Measurements from ENCODE around the gene DPH3. TPM values are rescaled to one million over a fixed set of nuclear protein-coding genes. Genes with fewer than 3 reads are reported as not detected.

Gene DPH3
- total RNA-seq, 2 experiments from 2014 or later = 10.5 to 12.8 TPM

GRCh38 chr3:16308727-16309126 is 44.0 kb upstream of the DPH3 start:
- ChIA-PET POLR2A (interaction anchor here (1.0 to 11.0 kb wide), 5 partner anchors 8 to 67 kb away, joined by 3 to 268 read pairs (median 36); no protein-coding TSS in a partner anchor), CTCF (interaction anchor here (0.8 to 7.0 kb wide), 3 partner anchors 11 to 18 kb away, joined by 3 to 32 read pairs (median 15); no protein-coding TSS in a partner anchor)
- H3K9me3 ChIP-seq (ENCODE audit: control insufficient read depth in 1 of 2, insufficient read depth in 1 of 2, low read length in 2 of 2) = no peaks in the 10 kb centered on the region
- H3K4me3 Mint-ChIP-seq = peak overlapping the region; percentile 38
- no peak for TF ChIP-seq CTCF (IDR thresholded peaks at IDR 0.05)
- no peak overlapping the region for H3K4me3 ChIP-seq (ENCODE audit: low read length)
- ATAC-seq (ENCODE audit: poor library complexity) (no peak), DNase-seq (no peak)
- peak overlapping the region; percentile 94 for H3K27ac Mint-ChIP-seq
- peaks cover 92% of the 10 kb centered on the region for H3K4me1 Mint-ChIP-seq (ENCODE audit: low read depth)
- H3K27me3 ChIP-seq (ENCODE audit: control insufficient read depth in 1 of 2, insufficient read depth in 2 of 2, low read length in 2 of 2) = no peaks in the 10 kb centered on the region
- H3K27me3 Mint-ChIP-seq = no peaks in the 10 kb centered on the region
- intact Hi-C loops (cut with DNase I, micrococcal nuclease) = loop anchor here in 1 of 2 experiments (1.0 to 2.0 kb wide), 2 partner anchors 7 to 18 kb away; no protein-coding TSS in a partner anchor
- H3K4me1 ChIP-seq (ENCODE audit: insufficient read depth, low read length) = peaks cover 76% of the 10 kb centered on the region
- no peaks in the 10 kb centered on the region for H3K9me3 Mint-ChIP-seq
- H3K36me3 Mint-ChIP-seq (ENCODE audit: low read depth) = peaks cover 92% of the 10 kb centered on the region
- no peak overlapping the region for H3K27ac ChIP-seq (ENCODE audit: low read depth in 1 of 2, low read length in 2 of 2)
- peaks cover 70% of the 10 kb centered on the region for H3K36me3 ChIP-seq (ENCODE audit: insufficient read depth, low read length)

- Histone ChIP-seq H3K4me1 (ENCODE audit: insufficient read depth, low read length) (peaks cover 73% of the 10 kb centered on the region), H3K36me3 (ENCODE audit: insufficient read depth, low read length) (peaks cover 70% of the 10 kb centered on the region), H3K27ac (ENCODE audit: low read depth in 1 of 2, low read length in 2 of 2) (no peak overlapping the region), H3K9me3 (ENCODE audit: control insufficient read depth in 1 of 2, insufficient read depth in 1 of 2, low read length in 2 of 2) (no peaks in the 10 kb centered on the region), H3K4me3 (ENCODE audit: low read length) (no peak overlapping the region), H3K27me3 (ENCODE audit: control insufficient read depth in 1 of 2, insufficient read depth in 2 of 2, low read length in 2 of 2) (no peaks in the 10 kb centered on the region)
- DNase-seq = peak in 1 of 14 experiments; percentile 40
- intact Hi-C loops (cut with DNase I, micrococcal nuclease) = loop anchor here in 1 of 2 experiments (2.0 kb wide), 1 partner anchor 17 kb away; no protein-coding TSS in a partner anchor
- peaks cover 90% of the 10 kb centered on the region for H3K4me1 Mint-ChIP-seq (ENCODE audit: low read depth)
- ChIA-PET CTCF (interaction anchor here (0.5 to 7.0 kb wide), 6 partner anchors 12 to 40 kb away, joined by 3 to 32 read pairs (median 4); no protein-coding TSS in a partner anchor), POLR2A (interaction anchor here (1.0 to 11.0 kb wide), 5 partner anchors 8 to 67 kb away, joined by 3 to 268 read pairs (median 36); no protein-coding TSS in a partner anchor)
- no peaks in the 10 kb centered on the region for H3K27me3 Mint-ChIP-seq
- no peaks in the 10 kb centered on the region for H3K9me3 Mint-ChIP-seq
- ATAC-seq (ENCODE audit: poor library complexity) = no peak
- H3K4me3 Mint-ChIP-seq = peak overlapping the region; percentile 62
- no peak for TF ChIP-seq CTCF (IDR thresholded peaks at IDR 0.05)
- peaks cover 91% of the 10 kb centered on the region for H3K36me3 Mint-ChIP-seq (ENCODE audit: low read depth)
- peak overlapping the region; percentile 94 for H3K27ac Mint-ChIP-seq
These were observed 43.2 kb upstream of the DPH3 start for GRCh38 chr3:16307832-16308531.

GRCh38 chr3:16305111-16305541 is 40.4 kb upstream of the DPH3 start:
- DNase-seq = peak in 7 of 14 experiments; percentile 37 to 83 (median 55)
- no peaks in the 10 kb centered on the region for H3K9me3 Mint-ChIP-seq
- peak overlapping the region; percentile 56 to 78 for H3K27ac ChIP-seq (ENCODE audit: low read depth in 1 of 2, low read length in 2 of 2)
- peaks cover 96% of the 10 kb centered on the region for H3K36me3 Mint-ChIP-seq (ENCODE audit: low read depth)
- H3K4me3 Mint-ChIP-seq = peak overlapping the region; percentile 83
- peaks cover 97% of the 10 kb centered on the region for H3K4me1 Mint-ChIP-seq (ENCODE audit: low read depth)
- POLR2A ChIA-PET = interaction anchor here (1.6 to 11.0 kb wide), 5 partner anchors 11 to 211 kb away, joined by 3 to 268 read pairs (median 13); no protein-coding TSS in a partner anchor
- intact Hi-C loops (cut with DNase I, micrococcal nuclease) = no loop called here
- H3K27me3 ChIP-seq (ENCODE audit: control insufficient read depth in 1 of 2, insufficient read depth in 2 of 2, low read length in 2 of 2) = no peaks in the 10 kb centered on the region
- TF ChIP-seq CTCF (IDR thresholded peaks at IDR 0.05) = no peak
- H3K9me3 ChIP-seq (ENCODE audit: control insufficient read depth in 1 of 2, insufficient read depth in 1 of 2, low read length in 2 of 2) = no peaks in the 10 kb centered on the region
- CTCF ChIA-PET = interaction anchor here (1.1 to 7.0 kb wide), 4 partner anchors 10 to 16 kb away, joined by 4 to 56 read pairs (median 20); no protein-coding TSS in a partner anchor
- H3K4me1 ChIP-seq (ENCODE audit: insufficient read depth, low read length) = peaks cover 74% of the 10 kb centered on the region
- peak; percentile 31 for ATAC-seq (ENCODE audit: poor library complexity)
- H3K27ac Mint-ChIP-seq = peak overlapping the region; percentile 94
- H3K36me3 ChIP-seq (ENCODE audit: insufficient read depth, low read length) = peaks cover 71% of the 10 kb centered on the region
- H3K27me3 Mint-ChIP-seq = no peaks in the 10 kb centered on the region
- H3K4me3 ChIP-seq (ENCODE audit: low read length) = peak overlapping the region; percentile 30
